Measurements from ENCODE around the gene GOT1.

Gene GOT1

GRCh38 chr10:99394256-99394655, 36.2 kb downstream of the GOT1 start:
- DNase-seq: no peak

GRCh38 chr10:99393683-99394082, 36.7 kb downstream of the GOT1 start:
- no peak for DNase-seq

- DNase-seq: no peak
These were observed 37.4 kb downstream of the GOT1 start for GRCh38 chr10:99393036-99393435.

- DNase-seq: no peak
These were observed 39.1 kb downstream of the GOT1 start for GRCh38 chr10:99391346-99391745.

GRCh38 chr10:99389729-99390480, 40.5 kb downstream of the GOT1 start:
- DNase-seq: no peak

- DNase-seq: no peak
These were observed 42.9 kb downstream of the GOT1 start for GRCh38 chr10:99387541-99387940.

GRCh38 chr10:99387071-99387470, 43.4 kb downstream of the GOT1 start:
- no peak for DNase-seq

- DNase-seq: no peak
These were observed 48.2 kb downstream of the GOT1 start for GRCh38 chr10:99382176-99382575.

GRCh38 chr10:99375426-99375825, 55.0 kb downstream of the GOT1 start:
- DNase-seq: no peak

GRCh38 chr10:99374972-99375371, 55.5 kb downstream of the GOT1 start:
- no peak for DNase-seq

GRCh38 chr10:99374526-99374925, 55.9 kb downstream of the GOT1 start:
- no peak for DNase-seq

- no peak for DNase-seq
These were observed 57.7 kb downstream of the GOT1 start for GRCh38 chr10:99372546-99373271.

- DNase-seq: peak; percentile 52
These were observed 59.4 kb downstream of the GOT1 start for GRCh38 chr10:99370993-99371392.

- DNase-seq: no peak
These were observed 60.9 kb downstream of the GOT1 start for GRCh38 chr10:99369551-99369950.

- no peak for DNase-seq
These were observed 61.3 kb downstream of the GOT1 start for GRCh38 chr10:99369126-99369525.

- no peak for DNase-seq
These were observed 61.8 kb downstream of the GOT1 start for GRCh38 chr10:99368646-99369045.

GRCh38 chr10:99366666-99367065, 63.8 kb downstream of the GOT1 start:
- DNase-seq: no peak

GRCh38 chr10:99365736-99366135, 64.7 kb downstream of the GOT1 start:
- DNase-seq: no peak

GRCh38 chr10:99365311-99365710, 65.1 kb downstream of the GOT1 start:
- DNase-seq: no peak

GRCh38 chr10:99364125-99364524, 66.3 kb downstream of the GOT1 start:
- no peak for DNase-seq

- DNase-seq: no peak
These were observed 69.5 kb downstream of the GOT1 start for GRCh38 chr10:99360934-99361333.

- no peak for DNase-seq
These were observed 72.3 kb downstream of the GOT1 start for GRCh38 chr10:99358101-99358500.

GRCh38 chr10:99357691-99358090, 72.7 kb downstream of the GOT1 start:
- DNase-seq: no peak

GRCh38 chr10:99353182-99353581, 77.2 kb downstream of the GOT1 start:
- DNase-seq: no peak

- DNase-seq: no peak
These were observed 82.8 kb downstream of the GOT1 start for GRCh38 chr10:99347672-99348071.

Data from hematopoietic multipotent progenitor cell treated with erythropoietin and hydrocortisone succinate and interleukin-3 and kit ligand, for 6 days (in vitro differentiated cells).